ENCODE results near the gene SCRN3. TPM values are rescaled to one million over a fixed set of nuclear protein-coding genes. Genes with fewer than 3 reads are reported as not detected.

Gene SCRN3
- total RNA-seq, 1 donor from 2014 or later: 25.0 TPM

- no peak for ATAC-seq
- intact Hi-C loops (cut with DNase I): no loop called here
- DNase-seq (ENCODE audit: low spot score): no peak
Measured at GRCh38 chr2:174454566-174454965, 59.0 kb downstream of the SCRN3 start.

- DNase-seq (ENCODE audit: low spot score) (no peak), ATAC-seq (no peak)
- intact Hi-C loops (cut with DNase I): loop anchor here (10.0 kb wide), 1 partner anchor 224 kb away; no protein-coding TSS in a partner anchor
Measured at GRCh38 chr2:174461221-174461620, 65.7 kb downstream of the SCRN3 start.

GRCh38 chr2:174465327-174465726 is 69.8 kb downstream of the SCRN3 start:
- intact Hi-C loops (cut with DNase I): loop anchor here (10.0 kb wide), 1 partner anchor 219 kb away; no protein-coding TSS in a partner anchor
- DNase-seq (ENCODE audit: low spot score) (no peak), ATAC-seq (peak; percentile 63)

- intact Hi-C loops (cut with DNase I): no loop called here
- ATAC-seq (no peak), DNase-seq (ENCODE audit: low spot score) (no peak)
Measured at GRCh38 chr2:174473796-174474195, 78.3 kb downstream of the SCRN3 start.

GRCh38 chr2:174477759-174478158 is 82.2 kb downstream of the SCRN3 start:
- ATAC-seq: no peak
- intact Hi-C loops (cut with DNase I): no loop called here

More at GRCh38 chr2:174477759-174478158, 82.2 kb downstream of the SCRN3 start:
- no peak for DNase-seq (ENCODE audit: low spot score)

Other genes starting within 250 kb of the SCRN3 start
- 43.6 TPM for gene OLA1, start 147.2 kb upstream of the SCRN3 start, total RNA-seq
- not detected for gene SP9, start 60.8 kb upstream of the SCRN3 start, total RNA-seq
- 28.7 TPM for gene GPR155, start 91.3 kb downstream of the SCRN3 start, total RNA-seq
- gene WIPF1, start 202.1 kb downstream of the SCRN3 start, total RNA-seq: 107 TPM

Measured in sciatic nerve (tissue), 2 donors.